Mesodermal cell (in vitro differentiated cells): ENCODE results near the gene SLC39A10.

ENCODE experiments used
- H3K27ac ChIP-seq: 2 replicates; pipeline ENCODE4 v1.7.0; 2013; ENCODE audit warnings: mild to moderate bottlenecking, low read depth, low read length, moderate library complexity; ENCODE audit not compliant: severe bottlenecking
- H3K36me3 ChIP-seq: 2 replicates; pipeline ENCODE4 v1.7.1; 2013; ENCODE audit warnings: mild to moderate bottlenecking, low read length, moderate library complexity; ENCODE audit not compliant: control insufficient read depth, insufficient read depth
- H3K4me1 ChIP-seq: one replicate; pipeline ENCODE4 v1.7.1; 2013; ENCODE audit warnings: mild to moderate bottlenecking, low read length; ENCODE audit not compliant: insufficient read depth, control insufficient read depth, poor library complexity, severe bottlenecking
- H3K4me3 ChIP-seq: 2 replicates; pipeline ENCODE4 v1.7.0; 2013; ENCODE audit warnings: low read length, control low read depth, mild to moderate bottlenecking; ENCODE audit not compliant: insufficient read depth, poor library complexity, severe bottlenecking; ENCODE audit errors: extremely low read depth
- H3K9me3 ChIP-seq: 2 replicates; pipeline ENCODE4 v1.7.1; 2013; ENCODE audit warnings: mild to moderate bottlenecking, low read length, moderate library complexity; ENCODE audit not compliant: control insufficient read depth
- whole genome bisulfite sequencing, 2 experiments: methylation state at CpG; one replicate each; pipeline ENCODE4 v1.1.5; 2013; ENCODE audit warnings: missing lambda C conversion rate in 2 of 2; ENCODE audit not compliant: insufficient coverage in 2 of 2; 5-methylcytosine and 5-hydroxymethylcytosine counted together

Gene SLC39A10

GRCh38 chr2:195759877-195760276 is 102.9 kb downstream of the SLC39A10 start:
- no peak overlapping the region for H3K27ac ChIP-seq
- 80 to 83% methylated on average over 1 of the region's 1 CpG for WGBS, 2 experiments
- peaks cover 3% of the 10 kb centered on the region for H3K9me3 ChIP-seq
- H3K36me3 ChIP-seq: no peaks in the 10 kb centered on the region
- no peak overlapping the region for H3K4me3 ChIP-seq
- peaks cover 3% of the 10 kb centered on the region for H3K4me1 ChIP-seq

- Histone ChIP-seq H3K36me3 (no peaks in the 10 kb centered on the region), H3K9me3 (peaks cover 7% of the 10 kb centered on the region), H3K4me3 (no peak overlapping the region), H3K4me1 (no peaks in the 10 kb centered on the region), H3K27ac (no peak overlapping the region)
These were observed 106.8 kb downstream of the SLC39A10 start for GRCh38 chr2:195763866-195764265.

GRCh38 chr2:195766691-195767090 is 109.7 kb downstream of the SLC39A10 start:
- WGBS, 2 experiments: no CpG with 5 or more reads among the region's 1 CpG
- Histone ChIP-seq H3K4me3 (no peak overlapping the region), H3K36me3 (no peaks in the 10 kb centered on the region), H3K4me1 (no peaks in the 10 kb centered on the region), H3K27ac (no peak overlapping the region), H3K9me3 (peaks cover 7% of the 10 kb centered on the region)

- H3K4me1 ChIP-seq: no peaks in the 10 kb centered on the region
- no peaks in the 10 kb centered on the region for H3K36me3 ChIP-seq
- no peak overlapping the region for H3K27ac ChIP-seq
- no CpG with 5 or more reads among the region's 2 CpGs for WGBS, 2 experiments
- no peak overlapping the region for H3K4me3 ChIP-seq
- peaks cover 7% of the 10 kb centered on the region for H3K9me3 ChIP-seq
These were observed 111.4 kb downstream of the SLC39A10 start for GRCh38 chr2:195768431-195768830.

- Histone ChIP-seq H3K9me3 (peaks cover 3% of the 10 kb centered on the region), H3K4me1 (no peaks in the 10 kb centered on the region), H3K27ac (no peak overlapping the region), H3K4me3 (no peak overlapping the region), H3K36me3 (no peaks in the 10 kb centered on the region)
These were observed 112.9 kb downstream of the SLC39A10 start for GRCh38 chr2:195769975-195770374.

- Histone ChIP-seq H3K4me3 (no peak overlapping the region), H3K4me1 (no peaks in the 10 kb centered on the region), H3K9me3 (no peaks in the 10 kb centered on the region), H3K27ac (no peak overlapping the region), H3K36me3 (no peaks in the 10 kb centered on the region)
- WGBS, 2 experiments: 60 to 100% methylated on average over 1 of the region's 2 CpGs
These were observed 122.5 kb downstream of the SLC39A10 start for GRCh38 chr2:195779491-195779890.

GRCh38 chr2:195782156-195782555 is 125.1 kb downstream of the SLC39A10 start:
- WGBS, 2 experiments: no CpG with 5 or more reads among the region's 2 CpGs
- no peaks in the 10 kb centered on the region for H3K4me1 ChIP-seq
- no peak overlapping the region for H3K4me3 ChIP-seq
- H3K27ac ChIP-seq: no peak overlapping the region
- H3K36me3 ChIP-seq: no peaks in the 10 kb centered on the region
- H3K9me3 ChIP-seq: no peaks in the 10 kb centered on the region
